ENCODE measurements around the gene TSEN54.
"Not testable (repeated sequence)": the region's sequence is repeated elsewhere in the genome, so short reads cannot be mapped to it uniquely, and the experiment has no call there.

Gene TSEN54

DNA sequence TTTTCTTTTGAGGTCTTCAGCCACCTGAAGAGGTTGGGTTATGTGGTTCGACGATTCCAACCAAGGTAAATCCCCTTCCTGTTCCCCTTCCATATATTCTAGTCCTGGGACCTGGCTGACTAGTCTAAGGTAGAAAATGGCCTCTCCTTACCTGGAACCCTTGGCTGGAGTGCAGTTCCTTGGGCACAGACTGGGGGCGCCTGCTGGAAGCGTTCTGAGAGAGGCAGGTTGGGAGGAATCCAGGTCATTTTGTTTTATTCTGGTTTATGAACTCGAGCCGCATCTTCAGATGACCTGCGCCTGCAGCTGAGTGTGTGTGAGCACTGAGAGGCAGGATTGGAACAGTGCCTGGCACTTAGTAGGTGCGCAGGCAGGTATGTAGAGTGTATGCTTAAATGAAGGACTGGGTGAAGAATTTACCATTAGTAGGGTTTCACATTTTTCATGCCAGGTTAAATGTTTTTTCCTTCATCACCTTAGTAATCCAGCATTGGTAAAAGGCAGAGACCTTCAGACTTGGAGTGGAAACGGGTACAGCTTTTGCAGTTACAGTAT, 2.7 kb downstream of the TSEN54 start:
- no peak for DNase-seq

DNA sequence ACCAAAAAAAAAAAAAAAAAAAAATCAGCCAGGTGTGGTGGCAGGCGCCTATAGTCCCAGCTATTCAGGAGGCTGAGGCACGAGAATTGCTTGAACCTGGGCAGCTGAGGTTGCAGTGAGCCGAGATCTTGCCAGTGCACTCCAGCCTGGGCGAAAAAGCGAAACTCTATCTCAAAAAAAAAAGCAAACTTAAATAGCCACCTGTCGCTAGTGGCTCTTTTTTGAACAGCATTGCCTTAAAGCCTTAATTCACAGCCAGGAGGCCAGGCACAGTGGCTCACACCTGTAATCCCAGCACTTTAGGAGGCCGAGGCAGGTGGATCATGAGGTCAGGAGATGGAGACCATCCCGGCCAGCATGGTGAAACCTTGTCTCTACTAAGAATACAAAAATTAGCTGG, 4.1 kb downstream of the TSEN54 start:
- not testable (repeated sequence) for DNase-seq

DNA sequence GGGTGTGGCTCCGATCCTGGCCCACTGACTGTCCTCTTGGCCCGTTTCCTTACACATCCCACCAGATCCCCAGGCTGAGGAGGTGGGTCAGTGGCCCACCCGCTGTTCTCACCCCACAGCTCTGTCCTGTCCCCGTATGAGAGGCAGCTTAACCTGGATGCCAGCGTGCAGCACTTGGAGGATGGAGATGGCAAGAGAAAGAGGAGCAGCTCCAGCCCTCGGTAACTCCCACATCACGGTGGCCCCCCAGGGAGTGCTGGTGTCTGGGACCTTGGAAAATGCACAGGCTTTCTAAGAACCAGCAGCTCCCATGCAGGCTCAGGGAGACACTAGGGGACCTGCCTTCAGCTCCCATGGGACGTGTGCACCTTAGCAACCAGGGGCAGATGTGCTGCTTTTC, 5.0 kb downstream of the TSEN54 start:
- no peak for DNase-seq

DNA sequence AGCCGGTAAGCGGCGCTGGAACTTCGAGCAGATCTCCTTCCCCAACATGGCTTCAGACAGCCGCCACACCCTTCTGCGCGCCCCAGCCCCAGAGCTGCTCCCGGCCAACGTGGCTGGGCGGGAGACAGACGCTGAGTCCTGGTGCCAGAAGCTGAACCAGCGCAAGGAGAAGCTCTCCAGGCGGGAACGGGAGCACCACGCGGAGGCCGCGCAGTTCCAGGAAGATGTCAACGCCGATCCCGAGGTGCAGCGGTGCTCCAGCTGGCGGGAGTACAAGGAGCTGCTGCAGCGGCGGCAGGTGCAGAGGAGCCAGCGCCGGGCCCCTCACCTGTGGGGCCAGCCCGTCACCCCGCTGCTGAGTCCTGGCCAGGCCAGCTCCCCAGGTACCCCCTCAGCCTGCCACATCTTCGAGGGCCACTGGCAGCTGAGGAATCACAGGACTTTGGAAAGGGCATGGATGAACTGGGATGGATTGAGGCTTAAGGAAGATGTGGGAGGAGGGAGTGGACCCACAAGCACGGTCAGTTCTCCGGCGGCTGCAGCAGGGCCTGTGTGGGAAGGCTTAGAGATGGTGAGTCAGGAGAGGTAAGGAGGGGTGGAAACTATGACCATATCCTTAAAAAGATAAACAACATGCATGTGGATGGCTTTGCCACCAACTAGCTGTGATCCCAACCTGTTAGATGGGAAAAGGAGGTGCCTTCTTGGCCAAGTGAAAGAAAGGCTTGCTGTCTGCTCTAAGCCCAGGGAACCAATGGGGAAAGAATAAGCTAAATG, 5.8 kb downstream of the TSEN54 start:
- no peak for DNase-seq

GRCh38 chr17:75523647-75524046, 7.3 kb downstream of the TSEN54 start:
- no peak for DNase-seq

DNA sequence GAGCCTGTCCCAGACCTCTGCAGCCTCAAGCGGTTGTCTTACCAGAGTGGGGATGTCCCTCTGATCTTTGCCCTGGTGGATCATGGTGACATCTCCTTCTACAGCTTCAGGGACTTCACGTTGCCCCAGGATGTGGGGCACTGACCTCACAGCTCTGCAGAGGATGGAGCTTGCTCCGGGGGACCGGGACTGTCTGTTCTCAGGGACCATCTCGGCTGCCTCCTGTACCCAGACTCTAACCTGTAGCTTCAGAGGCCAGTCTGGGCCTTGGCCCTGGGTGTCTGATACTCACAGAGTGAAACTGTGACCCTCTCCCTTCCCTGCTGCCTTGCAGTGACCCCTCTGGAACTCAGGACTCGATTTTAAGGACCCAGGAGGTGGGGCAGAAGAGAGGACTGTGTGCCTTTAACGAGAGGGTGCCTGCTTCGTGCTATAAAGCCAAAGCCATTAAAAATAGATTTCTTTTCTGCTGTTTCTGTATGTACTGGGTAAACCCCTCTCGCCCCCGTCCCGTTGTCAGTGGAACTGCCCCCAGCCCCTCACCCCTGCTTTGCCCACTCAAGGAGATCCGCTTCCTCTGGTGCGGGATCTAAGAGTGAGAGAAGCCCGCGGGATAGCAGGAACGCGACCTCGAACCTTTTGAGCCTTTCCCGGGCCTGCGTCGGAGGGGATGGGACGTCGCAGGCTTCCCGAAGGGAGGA, 8.1 kb downstream of the TSEN54 start:
- no peak for DNase-seq

DNA sequence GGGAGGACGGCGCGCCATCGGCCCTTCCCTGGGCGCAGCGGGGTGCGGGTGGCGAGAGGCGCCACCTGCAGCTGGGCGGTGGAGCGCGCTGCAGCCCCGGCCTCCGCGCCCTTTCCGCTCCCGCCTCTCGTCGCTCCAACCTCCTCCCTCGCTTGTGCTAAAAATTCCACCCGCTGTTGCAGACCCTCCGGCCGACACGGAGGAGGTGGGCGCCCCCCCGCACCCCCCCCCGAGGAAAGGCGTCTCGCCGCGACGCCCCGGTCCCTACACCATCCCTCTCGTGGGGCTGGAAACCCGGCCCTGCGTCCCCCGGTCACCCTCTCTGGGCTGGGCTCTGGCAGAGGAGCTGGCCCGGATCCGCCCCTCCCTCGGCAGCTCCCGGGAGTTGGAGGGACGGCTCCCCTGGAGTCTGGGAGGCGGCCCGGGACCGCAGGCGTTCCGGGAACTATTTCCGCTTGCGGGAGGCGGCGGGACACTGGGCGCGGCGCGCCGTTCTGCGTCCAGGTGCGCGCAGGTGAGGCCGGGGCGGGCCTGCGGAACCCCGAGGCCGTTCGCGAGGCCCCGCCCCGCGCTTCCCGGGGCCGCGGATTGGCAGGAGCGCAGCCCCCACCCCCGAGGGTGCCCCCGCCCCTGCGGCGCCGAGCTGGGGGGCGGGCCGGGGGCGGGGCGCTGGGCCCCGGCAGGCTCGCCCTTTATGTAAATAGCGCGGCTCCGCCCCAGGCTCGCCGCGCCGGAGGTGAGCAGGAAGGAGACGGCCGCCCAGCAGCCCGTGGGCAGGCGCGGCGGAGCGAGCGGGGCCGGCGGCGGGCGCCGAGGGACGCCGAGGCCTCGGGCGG, 8.9 kb downstream of the TSEN54 start, which contains the start of gene LLGL2:
Gene LLGL2 (plus strand): TSS at position 728 of the 836 bp plus-strand sequence. CDS start 17,730 bp downstream, outside the sequence.
- peak; percentile 80 for DNase-seq

GRCh38 chr17:75525806-75526554, 9.7 kb downstream of the TSEN54 start:
- no peak for DNase-seq

- DNase-seq: no peak
Observed at GRCh38 chr17:75526555-75527270, 10.4 kb downstream of the TSEN54 start.

DNA sequence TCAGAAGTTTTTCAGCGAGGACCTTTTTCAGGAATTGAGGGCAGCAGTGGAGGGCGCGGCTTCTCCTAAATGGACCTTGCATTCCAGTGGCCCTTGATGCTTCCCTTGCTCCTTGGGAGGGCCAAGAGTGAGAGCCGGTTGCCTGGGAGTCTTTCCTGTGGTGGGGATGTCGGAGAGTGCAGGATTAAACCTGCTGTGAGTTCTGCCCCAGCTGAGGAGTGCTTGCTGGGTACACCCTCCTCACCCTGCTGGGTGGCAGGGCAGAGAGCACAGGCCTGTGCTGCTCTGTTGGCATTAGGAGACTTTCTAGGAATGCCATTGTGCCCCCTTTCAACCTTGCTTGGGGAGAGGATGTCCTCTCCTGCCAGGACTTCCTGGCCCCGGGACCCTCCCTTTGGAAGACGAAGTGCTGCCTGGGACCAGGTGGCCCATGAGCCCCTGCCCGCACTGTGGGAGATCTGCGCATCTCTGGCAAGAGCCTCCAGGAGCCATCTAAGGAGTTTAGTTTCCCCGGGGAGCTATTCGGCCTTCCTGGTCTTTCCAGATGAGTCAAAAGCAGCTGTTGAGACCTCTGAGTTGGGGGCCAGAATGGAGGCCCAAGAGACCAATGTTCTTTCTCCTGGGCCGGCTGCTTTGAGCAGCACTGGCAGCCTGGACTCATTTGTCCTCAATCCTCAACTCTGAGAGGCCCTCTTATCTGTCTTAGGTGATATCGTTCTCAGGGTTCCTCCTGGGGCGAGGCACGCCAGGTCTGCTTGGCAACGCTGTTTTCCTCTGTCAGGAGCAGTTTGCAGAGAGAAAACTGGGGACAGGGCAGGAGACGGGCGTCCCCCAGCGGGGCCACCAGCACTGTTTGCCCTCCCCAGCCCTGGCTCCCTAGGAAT, 14.8 kb downstream of the TSEN54 start:
- no peak for DNase-seq

DNA sequence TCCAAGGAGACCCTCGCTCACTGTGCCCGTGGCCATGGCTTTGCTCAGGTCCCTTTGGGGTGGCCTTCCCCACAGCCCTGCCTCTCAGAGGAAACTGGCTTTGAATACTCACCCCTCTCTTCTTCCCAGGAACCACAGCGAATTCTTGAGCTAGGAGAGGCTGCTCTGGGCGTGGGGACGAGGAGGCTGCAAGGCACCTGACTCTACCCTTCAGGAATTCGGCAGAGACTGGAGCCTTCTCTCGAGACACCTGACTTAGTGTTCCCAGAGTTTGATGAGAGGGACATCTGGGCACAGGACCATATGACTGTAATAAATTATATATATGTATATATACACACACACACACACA, 15.4 kb downstream of the TSEN54 start:
- DNase-seq: no peak

- peak; percentile 53 to 62 for DNase-seq
Observed at GRCh38 chr17:75535119-75535537, 18.8 kb downstream of the TSEN54 start.

- no peak for DNase-seq
Observed at GRCh38 chr17:75535871-75536270, 19.5 kb downstream of the TSEN54 start.

DNA sequence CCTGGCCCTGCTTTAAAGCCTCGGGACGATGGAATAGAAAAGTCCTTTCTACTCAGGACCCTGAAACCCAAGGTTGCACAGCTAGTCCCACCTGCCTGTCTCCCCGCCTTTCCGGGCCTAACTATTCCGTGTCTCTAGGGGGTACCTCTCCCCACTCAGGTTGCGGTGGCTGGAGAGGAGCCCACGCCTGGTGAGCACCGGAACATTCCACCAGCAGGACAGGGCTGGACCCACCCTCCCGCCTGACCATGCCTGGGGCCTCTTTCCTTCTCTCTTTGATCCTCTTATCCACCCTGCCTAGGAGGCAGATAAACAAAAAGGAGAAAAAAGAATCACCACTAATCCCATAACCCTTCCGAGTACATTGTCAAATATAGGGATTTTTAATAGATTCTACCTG, 20.0 kb downstream of the TSEN54 start:
- no peak for DNase-seq

- DNase-seq: no peak
Observed at GRCh38 chr17:75539967-75540729, 23.8 kb downstream of the TSEN54 start.

- DNase-seq: no peak
Observed at GRCh38 chr17:75540923-75541503, 24.7 kb downstream of the TSEN54 start.

DNA sequence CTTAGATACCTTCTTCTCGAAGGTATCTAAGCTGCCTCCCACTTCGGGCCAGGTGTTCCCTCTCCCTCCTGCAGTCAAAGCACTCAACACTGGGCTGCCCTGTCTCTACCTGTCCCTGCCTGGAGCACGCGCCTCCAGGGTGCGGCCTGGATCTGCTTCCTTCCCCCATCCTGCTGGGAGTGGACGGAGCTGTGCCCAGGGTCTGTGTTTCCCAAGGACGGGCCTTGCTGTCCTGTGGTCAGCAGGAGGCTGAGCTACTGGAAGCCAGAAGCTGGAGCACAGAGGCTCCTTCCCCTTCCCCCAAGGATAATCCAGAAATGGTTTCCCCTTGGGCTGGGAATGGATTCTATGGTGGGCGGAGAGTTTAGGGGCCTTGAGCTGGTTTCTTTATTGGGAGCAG, 25.9 kb downstream of the TSEN54 start:
- DNase-seq: no peak

- DNase-seq: no peak
Observed at GRCh38 chr17:75542728-75543336, 26.5 kb downstream of the TSEN54 start.

- DNase-seq: no peak
Observed at GRCh38 chr17:75544250-75544649, 27.9 kb downstream of the TSEN54 start.

All from stimulated activated CD4-positive, alpha-beta T cell treated with anti-CD3 and anti-CD28 coated beads, Interleukin-2, amount 100 ng/mL, for 24 hours (primary cell).